ENCODE measurements around the gene GPR152.
A peak's percentile ranks its signal among the peaks of the same experiment; 100 is the strongest.

Gene GPR152

DNA sequence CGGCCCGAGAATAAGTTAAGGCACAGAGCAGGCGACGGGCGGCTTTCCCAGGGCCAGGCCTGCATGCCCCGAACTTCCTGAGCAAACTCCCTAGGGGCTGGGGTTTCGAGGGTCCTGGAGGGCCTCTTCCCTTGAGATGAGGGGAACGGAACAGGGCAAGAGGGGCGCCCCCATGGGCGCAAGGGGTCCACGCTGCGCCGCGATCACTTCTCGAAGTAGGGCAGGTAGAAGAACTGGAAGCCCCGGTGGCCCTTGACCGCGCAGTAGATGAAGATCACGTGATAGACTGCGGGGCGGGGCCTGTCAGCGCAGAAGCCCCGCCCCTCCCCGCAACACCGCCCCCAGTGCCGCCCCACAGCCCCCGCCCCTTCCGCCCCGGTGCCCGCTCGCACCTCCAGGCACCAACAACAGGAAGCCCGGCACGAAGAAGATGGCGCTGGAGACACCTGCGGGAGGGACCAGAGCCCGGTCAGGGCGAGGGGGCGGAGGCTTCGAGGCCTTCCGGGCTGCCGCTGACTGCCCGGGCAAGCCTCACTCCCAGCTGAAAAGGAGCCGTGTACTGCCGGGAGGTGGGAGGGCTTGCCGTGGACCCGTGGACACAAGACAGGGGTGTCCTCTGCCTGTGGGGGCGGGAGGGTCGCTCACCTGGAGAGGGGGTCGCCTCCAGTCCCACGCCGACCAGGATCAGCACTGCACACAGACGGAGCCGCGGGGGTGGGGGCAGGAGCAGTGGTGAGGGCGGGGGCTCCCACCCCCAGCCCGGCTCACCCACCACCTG is 12.1 kb upstream of the GPR152 start:
- peak; percentile 96 for DNase-seq

- no peak for DNase-seq
Observed at GRCh38 chr11:67463680-67464410, 11.3 kb upstream of the GPR152 start.

GRCh38 chr11:67463186-67463585 is 10.7 kb upstream of the GPR152 start:
- no peak for DNase-seq

- DNase-seq: no peak
Observed at GRCh38 chr11:67458266-67458665, 5.7 kb upstream of the GPR152 start.

DNA sequence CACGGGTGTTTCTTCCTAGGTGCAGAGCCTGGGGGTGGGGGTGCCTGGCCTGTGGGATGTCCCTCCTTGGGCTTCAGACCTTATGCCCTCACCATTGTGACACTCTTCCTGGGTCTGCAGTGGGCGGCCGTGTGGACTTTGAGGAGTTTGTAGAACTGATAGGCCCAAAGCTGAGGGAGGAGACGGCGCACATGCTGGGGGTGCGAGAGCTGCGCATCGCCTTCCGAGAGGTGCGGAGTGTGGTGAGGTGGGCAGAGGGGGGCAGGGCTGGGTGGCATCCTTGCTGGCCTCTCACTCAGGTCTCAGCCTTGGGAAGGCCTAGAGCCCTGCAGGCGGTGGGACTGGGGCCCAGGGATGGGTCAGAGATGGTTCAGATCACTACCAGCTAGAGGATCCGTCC is 4.9 kb upstream of the GPR152 start:
- no peak for DNase-seq

DNA sequence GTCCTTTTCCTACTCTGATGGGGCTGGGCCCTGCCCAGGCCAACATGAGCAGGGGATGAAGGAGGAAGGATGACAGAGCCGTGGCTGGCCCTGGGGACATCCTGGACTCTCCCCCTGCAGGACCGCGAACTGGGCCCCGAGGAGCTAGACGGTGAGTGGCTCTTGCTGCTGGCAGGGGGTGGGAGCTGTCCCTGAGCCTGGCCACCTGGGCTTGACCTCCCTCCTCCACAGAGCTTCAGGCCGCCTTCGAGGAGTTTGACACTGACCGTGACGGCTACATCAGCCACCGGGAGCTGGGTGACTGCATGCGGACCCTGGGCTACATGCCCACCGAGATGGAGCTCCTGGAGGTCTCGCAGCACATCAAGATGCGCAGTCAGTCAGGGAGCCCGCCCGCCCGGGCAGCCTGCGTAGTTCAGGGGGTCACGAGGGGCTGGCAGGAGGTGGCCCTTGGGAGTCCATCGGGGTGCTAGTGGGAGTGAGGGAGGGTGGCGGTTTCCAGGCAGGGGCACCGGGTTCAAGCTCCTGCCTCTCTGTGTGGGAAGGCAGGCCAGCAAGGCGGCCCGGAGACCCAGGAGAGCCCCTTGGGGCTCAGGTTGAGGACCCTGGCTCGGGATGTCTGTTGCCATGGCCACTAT is 3.7 kb upstream of the GPR152 start:
- no peak for DNase-seq

DNA sequence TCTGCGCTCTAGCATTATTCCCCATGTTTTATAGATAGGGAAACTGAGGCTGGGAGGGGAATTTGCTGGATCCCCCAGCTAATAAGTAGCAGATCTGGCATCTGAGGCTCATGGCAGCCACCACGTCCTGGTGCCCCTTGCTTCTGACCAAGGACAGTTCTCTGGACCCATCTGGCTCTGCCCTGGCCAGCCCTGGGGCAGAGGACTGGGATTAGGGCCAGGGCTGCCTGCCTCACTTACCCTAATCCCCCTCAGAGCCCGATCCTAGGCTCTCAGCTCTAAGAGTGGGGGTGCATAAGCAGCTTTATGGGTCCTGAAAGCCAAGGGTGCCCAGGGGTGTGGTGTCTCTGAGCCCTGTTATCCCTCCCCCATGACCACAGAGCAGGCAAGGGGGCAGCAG is 2.5 kb upstream of the GPR152 start, which contains the start of gene CABP4:
TSS of gene CABP4 (plus strand) at position 301 of the 400 bp plus-strand sequence. CDS start at position 371, 70 bp downstream.
- DNase-seq: no peak

GRCh38 chr11:67453816-67454732 is 1.5 kb upstream of the GPR152 start:
- DNase-seq: no peak

DNA sequence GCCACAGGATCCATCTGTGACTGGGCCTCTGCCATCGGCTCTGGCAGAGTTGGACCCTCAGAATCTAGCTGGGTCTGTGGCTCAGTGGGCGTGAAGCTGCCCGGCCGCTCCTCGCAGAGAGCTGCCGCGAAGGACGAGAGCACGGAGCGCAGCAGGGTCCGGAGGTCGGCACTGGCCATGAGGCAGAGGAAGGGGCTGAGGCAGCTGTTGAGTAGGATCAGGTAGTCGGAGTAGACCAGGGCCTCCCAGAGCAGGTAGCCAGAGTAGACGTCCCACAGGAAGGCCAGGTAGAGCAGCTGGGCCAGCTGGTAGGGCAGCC is 912 bp downstream of the GPR152 start:
- no peak for DNase-seq

GRCh38 chr11:67450796-67451657 is 1.5 kb downstream of the GPR152 start:
- no peak for DNase-seq

GRCh38 chr11:67449116-67449844 is 3.2 kb downstream of the GPR152 start:
- DNase-seq: no peak

GRCh38 chr11:67448220-67448609 is 4.3 kb downstream of the GPR152 start:
- DNase-seq: no peak

DNA sequence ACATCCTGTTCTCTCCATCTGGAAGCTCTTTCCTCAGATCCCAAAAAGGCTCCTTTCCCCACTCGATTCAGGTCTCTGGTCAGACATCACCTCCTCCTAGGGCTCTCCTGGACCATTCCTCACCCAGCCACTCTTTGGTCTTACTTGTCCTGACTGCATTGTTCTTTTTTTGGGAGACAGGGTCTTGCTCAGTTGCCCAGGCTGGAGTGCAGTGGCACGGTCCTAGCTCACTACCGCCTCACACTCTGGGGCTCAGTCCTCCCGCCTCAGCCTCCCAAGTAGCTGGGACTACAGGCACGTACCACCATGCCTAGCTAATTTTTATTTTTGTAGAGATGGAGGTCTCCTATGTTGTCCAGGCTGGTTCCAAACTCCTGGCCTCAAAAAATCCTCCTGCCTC is 7.0 kb downstream of the GPR152 start:
- DNase-seq: no peak

- no peak for DNase-seq
Observed at GRCh38 chr11:67442504-67443404, 9.8 kb downstream of the GPR152 start.

DNA sequence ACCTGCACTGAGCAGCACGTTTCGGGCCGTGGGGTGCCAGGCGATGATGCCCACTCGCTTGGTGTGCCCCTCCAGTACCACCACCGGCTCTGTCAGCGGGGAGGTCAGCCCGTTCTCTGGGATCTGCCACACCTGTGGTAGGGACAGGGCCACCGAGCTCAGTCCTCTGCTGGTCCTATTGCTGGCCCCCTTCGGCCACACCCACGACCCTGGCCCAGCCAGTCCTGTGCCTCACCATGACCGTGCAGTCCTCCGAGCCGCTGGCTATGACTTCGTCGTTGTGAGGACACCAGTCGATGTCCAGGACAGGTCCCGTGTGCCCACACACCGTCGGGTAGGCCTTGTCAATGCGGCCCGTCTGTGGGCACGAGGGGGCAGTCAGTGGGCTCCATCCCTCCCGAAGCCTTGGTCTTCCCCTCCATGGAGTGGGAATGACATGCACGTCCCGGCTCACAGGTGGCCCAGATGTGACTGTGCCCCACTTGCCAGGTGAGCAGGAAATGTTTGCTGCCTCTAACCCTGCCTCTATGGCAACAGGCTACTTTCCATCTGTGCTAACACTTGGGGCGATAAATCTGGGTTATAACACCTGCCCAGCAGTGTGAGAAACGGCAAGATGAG is 10.7 kb downstream of the GPR152 start:
- DNase-seq: peak; percentile 46

DNA sequence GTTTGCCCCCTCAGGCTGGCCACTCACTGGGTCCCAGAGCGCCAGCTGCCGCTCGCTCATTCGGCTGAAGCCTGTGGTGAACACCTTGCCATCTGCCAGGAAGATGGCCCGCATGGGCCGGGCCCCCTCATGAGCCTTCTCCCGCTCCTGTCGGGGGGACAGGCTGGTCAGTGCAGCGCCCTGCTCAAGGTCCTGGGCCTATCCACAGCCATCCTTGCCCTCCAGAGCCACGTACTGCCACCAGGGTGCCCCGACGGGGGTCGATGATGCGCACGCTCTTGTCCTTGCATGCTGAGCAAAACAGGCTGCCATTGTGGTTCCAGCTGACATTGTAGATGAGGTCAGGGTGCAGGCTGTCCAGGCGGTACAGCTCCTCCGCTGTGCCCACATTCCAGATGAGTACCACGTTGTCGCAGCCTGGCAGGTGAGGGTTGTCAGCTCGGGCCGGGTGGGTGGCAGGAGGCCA is 11.4 kb downstream of the GPR152 start:
- no peak for DNase-seq

GRCh38 chr11:67440229-67441097 is 12.1 kb downstream of the GPR152 start:
- no peak for DNase-seq

Data from CD4-positive, alpha-beta T cell treated with Interleukin-10 for 1 hour (primary cell).